NOMO-1 (cell line): ENCODE results near the gene HSD3B7.
A peak's percentile ranks its signal among the peaks of the same experiment; 100 is the strongest.

Source experiments
- DNase-seq, 2 experiments: peaks; one replicate each; lab custom pipeline; 2025; ENCODE audit not compliant: unreplicated experiment in 2 of 2; lab: John Stamatoyannopoulos, UW

HSD3B7 gene

GRCh38 chr16:30956601-30957455 lies 28.2 kb upstream of the HSD3B7 start:
- DNase-seq = peak; percentile 79 to 80

GRCh38 chr16:30957456-30958174 lies 27.4 kb upstream of the HSD3B7 start, which contains the start of gene SETD1A:
TSS of gene SETD1A (plus strand) at chr16:30957754. CDS start at chr16:30958732, 978 bp downstream.
- peak; percentile 90 to 93 for DNase-seq

- DNase-seq = no peak
Measured at GRCh38 chr16:30958175-30959079, 26.6 kb upstream of the HSD3B7 start.

DNA sequence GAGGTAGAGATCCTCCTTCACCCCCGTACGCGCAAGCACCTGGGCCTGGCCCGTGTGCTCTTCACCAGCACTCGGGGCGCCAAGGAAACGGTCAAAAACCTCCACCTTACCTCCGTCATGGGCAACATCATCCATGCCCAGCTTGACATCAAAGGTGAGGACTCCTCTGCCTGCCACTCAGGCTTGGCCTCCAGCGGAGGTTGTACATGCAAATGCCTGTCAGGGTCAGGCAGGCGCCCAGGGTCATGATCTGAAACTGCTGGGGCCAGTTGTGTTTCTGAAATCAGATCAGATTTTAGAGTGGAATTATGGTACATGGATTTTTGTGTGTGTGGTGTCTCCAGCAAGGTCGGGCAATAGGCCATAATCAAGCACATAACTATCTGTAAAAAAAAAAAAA lies 23.6 kb upstream of the HSD3B7 start:
- no peak for DNase-seq

- no peak for DNase-seq
Measured at GRCh38 chr16:30963925-30964511, 21.0 kb upstream of the HSD3B7 start.

DNA sequence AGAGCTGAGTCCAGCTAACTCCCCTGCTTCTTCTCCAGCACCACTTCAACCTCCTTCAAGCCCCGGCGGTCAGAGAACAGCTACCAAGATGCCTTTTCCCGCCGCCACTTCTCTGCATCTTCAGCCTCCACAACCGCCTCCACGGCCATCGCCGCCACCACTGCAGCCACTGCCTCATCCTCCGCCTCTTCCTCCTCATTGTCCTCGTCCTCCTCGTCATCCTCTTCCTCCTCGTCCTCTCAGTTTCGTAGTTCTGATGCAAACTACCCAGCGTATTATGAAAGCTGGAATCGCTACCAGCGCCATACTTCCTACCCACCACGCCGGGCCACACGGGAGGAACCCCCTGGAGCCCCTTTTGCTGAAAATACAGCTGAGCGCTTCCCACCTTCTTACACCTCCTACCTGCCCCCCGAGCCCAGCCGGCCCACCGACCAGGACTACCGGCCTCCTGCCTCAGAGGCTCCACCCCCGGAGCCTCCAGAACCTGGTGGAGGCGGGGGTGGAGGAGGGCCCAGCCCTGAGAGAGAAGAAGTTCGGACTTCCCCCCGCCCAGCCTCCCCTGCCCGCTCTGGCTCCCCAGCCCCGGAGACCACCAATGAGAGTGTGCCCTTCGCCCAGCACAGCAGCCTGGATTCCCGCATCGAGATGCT lies 20.3 kb upstream of the HSD3B7 start:
- DNase-seq = no peak

- no peak for DNase-seq
Measured at GRCh38 chr16:30965436-30965835, 19.6 kb upstream of the HSD3B7 start.

GRCh38 chr16:30966033-30966619 lies 18.9 kb upstream of the HSD3B7 start:
- DNase-seq = no peak

GRCh38 chr16:30967795-30968194 lies 17.2 kb upstream of the HSD3B7 start:
- DNase-seq = no peak

DNA sequence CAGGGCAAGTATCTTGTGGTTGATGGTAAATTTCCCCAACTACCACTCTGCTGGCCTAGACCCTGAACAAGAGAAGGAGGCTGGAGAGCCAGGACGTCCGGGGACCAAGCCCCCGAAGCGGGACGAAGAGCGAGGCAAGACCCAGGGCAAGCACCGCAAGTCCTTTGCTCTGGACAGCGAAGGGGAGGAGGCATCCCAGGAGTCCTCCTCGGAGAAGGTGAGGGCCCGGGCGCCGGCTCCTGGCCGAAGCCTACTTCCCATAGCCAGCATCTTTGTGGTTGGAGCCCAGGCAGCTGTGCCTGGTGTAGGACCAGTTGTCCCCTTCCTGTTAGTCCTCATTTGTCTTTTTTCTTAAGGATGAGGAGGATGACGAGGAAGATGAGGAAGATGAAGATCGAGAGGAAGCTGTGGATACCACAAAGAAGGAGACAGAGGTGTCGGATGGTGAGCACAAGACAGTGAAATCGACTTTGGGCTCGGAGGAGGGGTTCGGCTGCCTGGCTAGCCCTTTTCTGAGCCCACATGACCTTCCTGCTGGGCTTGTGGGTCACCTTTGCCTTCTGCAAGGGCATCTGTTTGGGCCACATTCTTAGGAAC lies 15.7 kb upstream of the HSD3B7 start:
- no peak for DNase-seq

DNA sequence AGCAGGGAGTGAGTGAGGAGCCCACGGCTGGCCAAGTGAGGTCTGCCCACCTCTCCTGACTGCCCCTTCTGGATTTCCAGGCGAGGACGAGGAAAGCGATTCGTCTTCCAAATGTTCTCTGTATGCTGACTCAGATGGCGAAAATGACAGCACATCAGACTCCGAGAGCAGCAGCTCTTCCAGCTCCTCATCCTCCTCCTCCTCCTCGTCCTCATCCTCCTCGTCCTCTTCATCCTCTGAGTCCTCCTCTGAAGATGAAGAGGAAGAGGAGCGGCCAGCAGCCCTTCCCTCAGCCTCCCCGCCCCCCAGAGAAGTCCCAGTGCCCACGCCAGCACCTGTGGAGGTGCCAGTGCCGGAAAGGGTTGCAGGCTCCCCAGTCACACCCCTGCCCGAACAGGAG lies 13.7 kb upstream of the HSD3B7 start:
- DNase-seq = no peak

- DNase-seq = no peak
Measured at GRCh38 chr16:30972872-30973271, 12.1 kb upstream of the HSD3B7 start.

DNA sequence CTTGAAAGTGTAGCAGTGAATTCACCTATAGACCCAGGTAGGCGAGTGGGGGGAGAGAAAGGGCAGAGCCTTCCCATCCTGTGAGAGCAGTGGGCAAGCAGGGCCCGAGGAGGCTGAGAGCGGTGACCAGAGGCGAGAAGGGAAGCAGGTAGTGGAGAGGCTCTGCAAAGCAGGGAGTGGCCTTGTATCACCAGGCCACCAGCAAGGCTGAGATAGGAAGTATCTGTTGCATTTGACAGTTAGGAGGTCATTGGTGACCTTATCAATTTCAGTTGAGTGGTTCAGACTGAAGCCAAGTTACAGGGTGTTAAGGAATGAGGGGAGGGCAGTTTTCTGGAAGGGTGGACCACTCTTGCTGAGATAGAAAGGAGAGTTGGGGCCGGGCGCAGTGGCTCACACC lies 10.7 kb upstream of the HSD3B7 start:
- no peak for DNase-seq

DNA sequence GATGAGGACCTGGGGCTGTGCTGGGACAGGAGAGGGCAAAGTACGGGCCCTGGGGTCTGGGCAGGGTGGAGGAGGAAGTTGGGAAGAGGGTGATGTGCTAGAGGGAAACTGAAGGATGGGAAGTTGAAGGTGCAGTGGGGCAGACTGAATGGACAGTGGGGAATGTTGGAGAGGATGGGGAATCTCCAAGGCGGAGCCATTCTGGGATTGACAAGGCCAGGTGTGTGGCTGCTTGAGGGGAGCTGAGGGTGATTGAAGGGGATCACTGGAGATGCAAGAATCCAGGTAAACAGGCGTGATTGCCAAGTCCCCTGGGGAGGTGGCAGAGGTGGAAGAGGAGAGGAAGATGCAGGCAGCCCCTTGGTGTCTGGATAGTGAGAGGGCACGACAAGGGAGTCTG lies 8.5 kb upstream of the HSD3B7 start:
- DNase-seq = no peak

- no peak for DNase-seq
Measured at GRCh38 chr16:30977502-30977901, 7.5 kb upstream of the HSD3B7 start.

GRCh38 chr16:30979170-30980022 lies 5.6 kb upstream of the HSD3B7 start:
- DNase-seq = no peak

DNA sequence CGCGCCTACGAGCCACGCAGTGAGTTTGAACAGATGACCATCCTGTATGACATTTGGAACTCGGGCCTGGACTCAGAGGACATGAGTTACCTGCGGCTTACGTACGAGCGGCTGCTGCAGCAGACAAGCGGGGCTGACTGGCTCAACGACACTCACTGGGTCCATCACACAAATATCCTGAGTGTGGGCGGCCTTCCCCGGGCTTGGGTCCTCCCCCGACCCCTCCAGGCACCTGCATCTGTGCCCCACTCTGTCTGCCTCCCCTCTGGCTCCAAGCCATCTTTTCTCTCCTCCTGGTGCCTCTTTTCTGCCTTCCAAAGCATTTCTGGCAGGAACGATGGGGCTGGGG lies 5.0 kb upstream of the HSD3B7 start:
- no peak for DNase-seq

GRCh38 chr16:30980434-30980833 lies 4.6 kb upstream of the HSD3B7 start:
- no peak for DNase-seq

GRCh38 chr16:30980959-30981358 lies 4.0 kb upstream of the HSD3B7 start:
- no peak for DNase-seq
